ENCODE measurements around the gene PCNX4.

PCNX4 gene

DNA sequence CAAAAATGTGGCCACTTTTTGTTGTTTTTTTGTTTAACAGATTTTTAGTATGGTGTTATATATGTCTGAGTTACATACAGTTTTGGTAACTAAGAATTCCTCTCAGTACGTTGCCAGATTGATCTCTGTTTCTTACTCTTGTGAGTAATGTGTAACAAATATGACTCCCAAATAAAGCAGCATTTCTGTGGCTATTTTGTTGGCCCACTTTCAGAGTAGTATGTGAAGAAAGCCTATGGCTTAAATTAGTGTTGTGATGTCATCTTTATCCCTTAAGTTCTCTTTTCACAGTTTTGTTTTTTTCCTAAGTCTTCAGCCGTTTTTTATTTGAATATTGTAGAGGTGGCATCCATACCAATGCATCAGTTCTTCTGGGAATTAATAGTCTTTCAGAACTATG lies 10.7 kb downstream of the PCNX4 start:
- no peak for DNase-seq (ENCODE audit: low read depth)

DNA sequence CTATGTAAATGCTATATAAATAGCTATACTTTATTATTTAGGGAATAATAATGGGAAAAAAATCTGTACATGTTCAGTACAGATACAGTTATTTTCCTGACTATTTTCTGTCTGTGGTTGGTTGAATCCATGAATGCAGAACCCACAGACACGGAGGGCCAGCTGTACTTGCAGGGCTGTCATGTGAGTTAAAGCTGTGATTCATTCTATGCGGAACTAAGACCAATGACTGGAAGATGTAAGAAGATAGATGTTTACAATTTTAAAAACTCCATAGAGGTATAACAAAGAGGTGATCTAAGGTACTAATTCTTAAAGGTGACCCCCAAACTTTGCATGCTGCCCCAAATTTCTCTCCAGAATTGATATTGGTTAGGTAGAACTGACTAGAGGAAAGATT lies 14.6 kb downstream of the PCNX4 start:
- no peak for DNase-seq (ENCODE audit: low read depth)

DNA sequence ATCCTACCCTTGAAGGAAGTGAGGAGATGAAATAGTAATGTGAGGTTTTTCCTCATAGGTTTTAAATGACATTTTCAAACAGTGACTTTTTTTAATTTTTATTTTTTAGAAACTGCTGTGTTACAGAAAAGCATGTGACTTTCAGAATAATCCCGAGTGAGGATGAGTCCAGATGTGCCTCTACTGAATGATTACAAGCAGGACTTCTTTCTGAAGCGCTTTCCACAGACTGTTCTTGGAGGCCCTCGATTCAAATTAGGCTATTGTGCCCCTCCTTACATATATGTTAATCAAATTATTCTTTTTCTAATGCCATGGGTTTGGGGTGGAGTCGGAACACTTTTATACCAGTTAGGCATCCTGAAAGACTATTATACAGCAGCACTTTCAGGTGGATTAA lies 15.8 kb downstream of the PCNX4 start:
- DNase-seq (ENCODE audit: low read depth), result no peak

DNA sequence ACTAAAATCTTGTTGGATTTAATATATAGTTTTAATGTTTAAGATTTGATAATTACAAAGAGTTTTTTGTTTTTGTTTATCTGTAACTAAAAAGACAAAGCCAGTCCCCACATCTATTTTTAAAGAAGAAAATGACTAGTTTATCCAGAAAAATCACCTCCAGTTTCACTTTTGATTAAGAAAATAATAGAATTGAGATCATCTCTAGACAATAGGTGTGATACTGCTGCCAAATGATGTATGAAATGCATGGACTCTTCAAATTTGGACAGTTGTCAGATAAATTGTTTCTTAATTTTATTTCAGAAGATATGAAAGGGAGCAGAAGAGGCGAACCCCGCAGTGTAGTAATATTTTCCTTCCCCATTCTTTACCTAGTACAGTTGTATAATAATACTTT lies 20.0 kb downstream of the PCNX4 start:
- no peak for DNase-seq (ENCODE audit: low read depth)

DNA sequence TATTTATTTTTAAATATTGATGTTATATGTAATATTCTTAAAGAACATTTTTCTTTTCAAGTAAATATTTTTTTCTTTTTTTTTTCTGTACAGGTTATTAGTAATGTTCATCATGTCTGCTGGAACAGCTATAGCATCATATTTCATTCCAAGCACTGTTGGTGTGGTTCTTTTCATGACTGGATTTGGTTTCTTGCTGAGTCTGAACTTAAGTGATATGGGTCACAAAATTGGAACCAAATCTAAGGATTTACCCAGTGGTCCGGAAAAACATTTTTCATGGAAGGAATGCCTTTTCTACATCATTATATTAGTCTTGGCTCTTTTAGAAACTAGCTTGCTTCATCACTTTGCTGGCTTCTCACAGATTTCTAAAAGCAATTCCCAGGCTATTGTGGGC lies 23.2 kb downstream of the PCNX4 start:
- no peak for DNase-seq (ENCODE audit: low read depth)

DNA sequence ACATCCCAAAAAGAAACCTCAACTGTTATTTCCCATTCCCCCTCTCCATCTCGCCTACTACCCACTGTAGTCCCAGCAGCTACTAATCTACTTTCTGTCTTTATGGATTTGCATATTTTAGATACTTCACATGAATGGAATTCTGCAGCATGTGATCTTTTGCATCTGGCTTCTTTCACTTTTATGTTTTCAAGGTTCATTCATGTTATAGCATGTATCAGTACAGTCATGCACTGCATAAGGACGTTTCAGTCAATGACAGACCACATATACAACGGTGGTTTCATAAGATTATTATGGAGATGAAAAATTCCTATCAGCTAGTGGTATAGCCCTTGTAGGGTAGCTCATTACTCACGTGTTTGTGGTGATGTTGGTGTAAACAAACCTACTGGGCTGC lies 24.5 kb downstream of the PCNX4 start:
- no peak for DNase-seq (ENCODE audit: low read depth)

DNA sequence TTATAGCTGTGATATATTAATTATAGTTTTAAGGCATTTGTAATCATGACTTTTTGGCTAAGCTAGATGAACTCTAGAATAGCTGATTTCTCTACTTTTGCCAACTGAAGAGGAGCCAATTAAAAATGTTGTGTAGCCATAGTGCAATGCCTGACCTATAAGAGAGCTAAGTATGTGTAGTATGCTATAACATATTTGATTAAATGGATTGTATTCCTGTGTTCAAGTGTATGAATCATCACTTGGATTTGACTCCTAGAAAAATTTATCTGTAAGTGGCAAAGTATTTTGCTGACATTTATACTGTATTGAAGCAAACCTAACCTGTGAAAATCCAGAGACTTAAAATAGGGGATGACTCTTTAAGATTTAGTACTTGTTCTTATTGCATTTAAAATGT lies 34.2 kb downstream of the PCNX4 start:
- DNase-seq (ENCODE audit: low read depth), result no peak

DNA sequence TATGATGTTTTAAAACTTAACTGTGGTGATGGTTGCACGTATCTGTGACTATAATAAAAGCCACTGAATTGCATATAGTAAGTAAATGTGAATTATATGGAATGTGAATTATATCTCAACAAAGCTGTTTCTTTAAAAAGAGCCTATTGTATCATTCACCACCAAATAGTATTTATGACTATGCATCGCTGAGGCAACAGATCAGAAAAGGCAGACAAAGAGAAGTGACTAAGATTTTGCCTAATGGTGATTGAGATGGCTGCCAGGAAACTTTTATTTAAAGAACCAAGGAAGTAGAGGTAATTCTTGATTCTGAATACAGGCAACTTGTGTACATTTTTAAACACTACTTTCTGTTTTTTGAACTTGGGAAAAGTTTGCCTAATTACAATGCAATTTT lies 41.8 kb downstream of the PCNX4 start:
- no peak for DNase-seq (ENCODE audit: low read depth)

DNA sequence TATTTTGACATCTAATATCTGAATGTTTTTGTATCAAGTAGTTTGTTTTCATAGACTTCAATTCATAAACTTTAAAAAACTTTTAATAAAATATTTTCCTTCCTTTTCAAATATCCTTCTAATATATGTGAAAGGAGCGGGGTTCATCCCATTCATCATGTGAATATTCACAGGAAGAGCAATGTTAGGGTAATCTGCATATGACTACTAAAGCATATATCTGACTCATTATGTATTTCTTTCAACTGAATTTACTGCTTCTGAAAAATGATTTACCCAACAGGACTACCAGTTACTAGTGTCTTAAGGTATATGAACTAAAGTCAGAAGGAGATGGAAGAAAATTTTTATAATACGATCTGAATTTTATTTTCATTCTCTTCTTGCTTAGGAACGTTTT lies 43.0 kb downstream of the PCNX4 start:
- DNase-seq (ENCODE audit: low read depth), result no peak

DNA sequence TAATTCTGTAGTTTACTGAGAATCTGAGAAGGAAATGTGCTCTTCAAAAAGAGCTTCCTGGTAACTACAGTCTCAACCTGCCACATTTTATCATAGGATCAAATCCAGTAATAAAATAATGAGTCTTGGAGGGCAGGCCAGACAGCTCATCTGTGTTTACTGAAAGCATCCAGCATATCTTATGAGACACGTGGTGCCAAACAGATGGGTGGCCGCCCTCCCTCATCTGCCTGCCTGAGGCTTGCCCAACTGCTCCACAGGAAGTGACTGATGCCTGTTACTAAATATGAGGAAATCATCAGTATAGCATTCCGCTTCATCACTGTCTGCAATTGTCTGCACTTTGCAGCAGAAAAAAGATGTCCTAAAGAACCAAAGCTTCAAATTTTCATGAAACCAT lies 60.0 kb downstream of the PCNX4 start:
- DNase-seq (ENCODE audit: low read depth), result no peak

DNA sequence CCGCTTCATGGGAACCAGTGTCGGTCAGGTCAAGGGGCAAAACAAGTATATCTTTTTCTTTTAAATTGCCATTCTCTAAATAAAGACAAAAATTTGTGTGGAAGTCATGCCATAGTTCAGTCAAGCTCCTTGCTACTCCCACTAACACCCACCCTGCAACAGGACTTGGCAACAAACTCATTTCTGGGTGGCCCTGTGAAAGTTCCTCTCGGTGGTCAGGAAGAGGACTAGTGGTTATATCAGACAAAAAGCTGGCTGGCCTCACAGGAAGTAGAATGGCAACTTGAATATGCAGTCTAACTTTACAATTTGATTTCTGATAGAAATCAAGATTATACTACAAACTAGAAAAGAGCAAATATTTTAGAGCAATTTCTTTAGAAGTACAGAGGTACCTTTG lies 62.3 kb downstream of the PCNX4 start:
- DNase-seq (ENCODE audit: low read depth), result no peak

DNA sequence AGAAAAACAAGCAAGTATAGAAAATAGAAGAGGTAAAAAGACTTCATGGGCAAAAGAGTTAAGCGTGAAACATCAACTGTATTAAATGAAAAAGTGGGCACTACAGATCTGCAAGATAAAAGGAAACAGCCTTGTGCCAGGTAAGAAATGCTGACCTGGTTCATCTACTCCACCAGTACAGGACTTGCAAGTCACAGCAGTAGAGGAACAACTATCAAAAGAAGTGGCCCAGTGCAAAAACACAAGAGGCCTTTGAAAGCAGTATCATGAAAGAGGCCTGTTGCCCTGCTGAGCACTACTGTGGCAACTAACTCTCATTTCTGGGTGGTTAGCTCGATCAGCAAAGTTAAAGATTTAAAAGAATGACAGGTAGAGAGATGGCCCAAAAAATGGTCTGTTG lies 62.9 kb downstream of the PCNX4 start:
- no peak for DNase-seq (ENCODE audit: low read depth)

DNA sequence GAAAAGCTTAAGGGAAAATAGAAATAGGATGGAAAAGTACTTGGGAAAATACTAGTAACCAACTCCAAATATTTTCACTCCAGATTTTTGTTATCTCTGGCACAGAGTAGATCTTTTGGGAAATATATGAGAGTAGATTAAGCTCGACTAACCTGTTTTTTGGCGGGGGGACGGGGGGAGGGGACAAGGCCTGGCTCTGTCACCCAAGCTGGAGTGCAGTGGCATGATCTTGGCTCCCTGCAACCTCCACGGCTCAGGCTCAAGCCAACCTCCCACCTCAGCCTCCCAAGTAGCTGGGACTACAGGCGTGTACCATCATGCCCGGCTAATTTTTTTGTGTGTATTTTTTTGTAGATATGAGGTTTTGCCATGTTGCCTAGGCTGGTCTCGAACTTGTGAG lies 68.7 kb downstream of the PCNX4 start:
- no peak for DNase-seq (ENCODE audit: low read depth)

DNA sequence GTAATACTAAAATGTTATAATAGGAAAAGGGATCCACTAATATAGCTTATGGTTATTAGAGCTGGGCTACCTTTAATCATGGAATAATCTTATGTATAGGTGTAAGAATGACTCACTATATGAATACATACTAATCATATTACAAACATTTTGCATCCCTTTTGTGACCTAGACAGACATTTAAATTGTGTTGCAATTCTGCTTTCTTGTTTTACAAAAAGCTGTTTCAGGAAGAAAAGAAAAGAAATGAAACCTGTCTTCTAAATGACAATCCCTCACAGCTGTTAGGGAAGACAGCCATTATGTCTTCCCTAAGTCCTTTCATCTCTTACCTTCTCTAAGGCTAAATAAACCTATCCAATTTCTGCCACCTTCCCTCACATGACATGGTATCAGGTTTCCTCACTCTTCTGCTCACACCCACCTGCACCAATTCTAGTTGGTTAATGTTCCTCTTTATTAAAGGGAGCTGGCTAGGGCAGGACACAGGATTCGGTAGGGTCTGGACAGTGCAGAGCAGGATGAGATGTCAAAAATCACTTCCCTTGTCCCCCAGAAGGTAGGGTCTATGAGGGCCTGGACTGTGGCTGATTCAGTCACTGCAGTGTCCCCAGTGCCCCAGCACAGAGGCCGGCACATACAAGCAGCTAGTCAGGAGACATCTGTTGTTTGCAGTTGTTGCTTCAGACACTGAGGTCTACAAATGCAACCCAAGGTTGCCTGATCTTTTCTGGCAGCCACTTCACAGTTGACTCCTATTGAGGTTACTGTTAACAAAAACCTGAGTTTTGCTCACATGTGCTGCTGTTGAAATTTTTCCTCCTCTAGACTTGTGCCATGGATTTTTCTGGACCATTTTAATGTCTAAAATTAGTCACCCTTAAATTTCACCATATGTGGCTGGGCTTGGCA lies 69.7 kb downstream of the PCNX4 start:
- no peak for DNase-seq (ENCODE audit: low read depth)

DNA sequence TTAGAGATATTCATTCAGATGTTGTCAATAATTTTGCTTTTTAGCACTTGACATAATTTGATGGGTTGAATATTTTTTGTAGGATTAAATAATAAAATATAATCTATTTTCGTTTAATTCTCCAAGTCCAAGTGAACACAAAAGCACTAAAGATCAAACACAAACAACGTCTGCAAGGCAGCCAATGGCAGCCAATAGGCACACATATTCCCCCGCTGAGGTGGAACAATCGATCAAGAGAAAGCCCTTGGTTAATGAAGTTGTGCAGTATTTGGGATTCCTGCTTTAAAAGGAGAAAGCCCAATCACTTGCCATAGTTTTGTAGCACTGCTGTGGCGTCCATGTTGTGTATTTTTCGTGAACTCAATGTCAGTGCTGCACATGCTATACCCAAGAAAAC lies 72.0 kb downstream of the PCNX4 start:
- no peak for DNase-seq (ENCODE audit: low read depth)

DNA sequence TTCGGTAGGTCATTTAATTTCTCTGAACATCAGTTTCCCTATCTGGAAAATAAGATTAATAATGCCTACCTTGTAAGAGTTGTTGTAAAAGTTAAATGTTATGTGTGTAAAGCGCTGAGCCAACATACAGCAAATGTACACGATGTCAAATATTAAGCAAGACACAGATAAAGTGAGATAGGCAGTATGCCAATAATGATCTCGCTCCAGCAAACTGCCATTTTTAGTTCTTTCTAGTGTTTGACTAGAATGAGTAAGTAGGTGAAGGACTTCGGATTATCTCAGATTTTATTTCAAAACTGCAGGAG lies 72.6 kb downstream of the PCNX4 start:
- no peak for DNase-seq (ENCODE audit: low read depth)

DNA sequence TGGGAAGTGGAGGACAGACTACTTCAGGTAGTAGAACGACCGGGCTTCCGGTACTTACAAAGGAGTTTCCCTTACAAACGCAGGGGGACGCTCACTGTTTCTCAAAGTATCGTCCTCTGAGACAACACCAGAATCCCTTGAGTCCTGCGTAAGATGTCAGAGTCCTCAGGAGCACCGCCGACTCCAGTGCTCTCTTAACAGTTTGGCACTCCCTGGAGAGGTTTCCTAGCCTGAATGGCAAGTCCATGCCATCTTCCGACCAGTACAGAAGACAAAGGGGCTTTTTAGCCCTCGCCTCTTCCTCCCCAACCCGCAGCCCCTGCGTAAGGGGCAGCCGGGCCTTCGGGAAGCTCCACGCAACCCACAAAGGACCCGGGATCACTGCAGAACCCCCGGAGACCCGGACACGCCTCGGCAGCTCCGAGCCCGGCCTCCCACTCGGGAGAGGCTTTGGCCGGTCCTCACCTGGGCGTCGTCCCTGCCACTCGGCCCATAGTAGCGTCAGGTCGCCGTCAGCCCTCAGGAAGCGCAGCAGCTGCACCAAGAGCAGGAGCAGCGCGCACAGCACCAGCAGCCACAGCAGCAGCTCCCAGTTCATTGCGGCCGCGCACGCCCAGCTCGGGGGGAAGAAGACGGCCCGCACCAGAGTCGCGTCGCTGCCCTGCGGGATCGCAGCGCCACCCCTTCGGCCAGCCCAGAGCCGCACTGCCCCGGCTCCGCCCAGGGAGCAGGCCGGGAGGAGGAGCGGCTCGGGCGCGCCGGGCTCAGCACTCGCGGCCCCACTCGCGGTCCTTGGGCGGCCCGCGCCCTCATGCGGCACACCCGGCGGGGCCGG lies 73.2 kb downstream of the PCNX4 start, which contains the start of gene DHRS7:
DHRS7 (minus strand) TSS at position 687 of the 835 bp plus-strand sequence; CDS start at position 598, 89 bp downstream.
- DNase-seq (ENCODE audit: low read depth), result peak; percentile 38

DNA sequence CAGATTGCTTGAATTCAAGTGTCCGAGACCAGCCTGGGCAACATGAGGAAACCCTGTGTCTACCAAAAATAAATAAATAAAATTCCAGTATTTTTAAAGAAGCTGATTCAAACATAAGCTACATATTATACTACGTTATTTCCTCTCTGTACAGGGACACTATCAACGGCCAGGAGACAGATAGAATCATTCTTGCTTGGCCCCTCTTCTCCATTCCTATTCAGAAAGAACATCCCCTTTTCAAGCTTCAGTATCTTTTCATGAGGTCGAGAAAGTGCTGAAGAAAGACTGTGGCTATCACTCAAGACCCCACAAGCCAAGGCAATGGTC lies 73.8 kb downstream of the PCNX4 start:
- DNase-seq (ENCODE audit: low read depth), result no peak

DNA sequence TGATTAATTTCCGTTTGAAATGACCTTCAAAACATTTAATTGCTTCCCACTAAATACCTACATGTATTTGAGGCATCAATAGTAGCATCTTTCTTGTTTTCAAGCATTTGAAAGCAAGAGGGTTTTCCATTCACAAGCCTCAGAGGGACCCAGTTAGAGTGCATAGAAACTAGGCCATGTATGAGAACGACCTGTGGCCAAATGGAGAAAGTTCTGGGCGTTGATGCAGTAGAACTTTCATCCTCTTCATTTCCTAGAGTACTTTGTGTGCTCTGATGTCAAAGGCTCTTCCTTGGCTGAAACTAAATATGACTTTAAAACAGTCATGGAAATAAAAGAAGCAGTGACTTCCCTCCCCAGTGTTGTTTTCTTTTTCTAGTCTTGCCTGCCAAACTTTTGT lies 74.4 kb downstream of the PCNX4 start:
- no peak for DNase-seq (ENCODE audit: low read depth)

DNA sequence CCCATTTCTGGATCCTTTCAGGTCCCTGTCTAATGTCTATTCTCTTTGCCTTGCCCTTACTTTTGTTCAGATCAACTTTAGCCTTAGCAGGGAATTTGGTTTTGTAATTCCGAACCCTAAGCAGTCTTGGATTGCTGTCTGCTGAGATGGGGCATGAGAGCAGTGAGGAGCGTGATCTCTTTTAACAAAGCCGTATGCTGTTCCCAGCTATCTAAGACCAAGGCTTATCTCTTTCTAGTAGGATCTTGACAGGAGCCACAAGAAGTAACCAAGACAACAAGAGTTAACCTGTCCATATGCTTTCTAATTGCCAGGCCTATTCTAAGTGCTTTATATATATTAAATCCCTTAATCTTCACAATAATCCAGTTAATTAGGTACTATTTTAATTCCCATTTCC lies 78.0 kb downstream of the PCNX4 start:
- no peak for DNase-seq (ENCODE audit: low read depth)

DNA sequence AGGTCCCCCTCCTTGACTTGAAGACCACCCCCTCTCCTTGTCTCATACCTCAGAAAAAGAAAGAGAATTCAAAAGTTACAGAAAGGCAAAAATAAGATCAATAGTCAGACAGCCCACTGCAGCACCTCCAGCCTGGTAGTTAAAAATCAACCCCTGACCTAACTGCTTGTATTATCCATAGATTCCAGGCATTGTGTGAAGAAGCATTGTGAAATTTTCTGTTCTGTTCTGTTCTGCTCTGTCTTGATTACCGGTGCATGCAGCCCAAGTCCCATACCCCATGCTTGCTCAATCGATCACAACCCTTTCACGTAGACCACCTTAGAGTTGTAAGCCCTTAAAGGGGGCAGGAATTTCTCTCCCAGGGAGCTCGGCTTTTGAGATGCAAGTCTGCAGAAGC lies 79.2 kb downstream of the PCNX4 start:
- no peak for DNase-seq (ENCODE audit: low read depth)

DNA sequence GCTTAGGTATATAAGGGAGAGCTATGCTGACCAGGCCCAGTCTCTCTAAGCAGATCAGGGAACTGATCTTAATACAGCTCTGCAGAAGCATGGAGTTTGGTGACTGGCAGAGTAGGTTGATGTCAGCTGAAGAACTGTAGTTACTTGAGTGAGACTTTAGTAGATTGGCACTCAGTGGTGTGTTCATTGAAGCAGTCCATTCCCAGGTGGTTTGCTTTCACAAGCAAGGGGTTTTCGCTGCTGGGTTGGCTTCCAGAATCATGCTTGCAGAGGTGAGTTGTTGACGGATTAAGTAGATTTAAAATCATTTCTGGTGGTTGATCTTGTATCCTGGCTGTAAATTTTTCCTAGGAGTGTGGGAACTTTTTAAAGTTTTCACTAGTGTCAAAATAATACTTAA lies 80.0 kb downstream of the PCNX4 start:
- no peak for DNase-seq (ENCODE audit: low read depth)

DNA sequence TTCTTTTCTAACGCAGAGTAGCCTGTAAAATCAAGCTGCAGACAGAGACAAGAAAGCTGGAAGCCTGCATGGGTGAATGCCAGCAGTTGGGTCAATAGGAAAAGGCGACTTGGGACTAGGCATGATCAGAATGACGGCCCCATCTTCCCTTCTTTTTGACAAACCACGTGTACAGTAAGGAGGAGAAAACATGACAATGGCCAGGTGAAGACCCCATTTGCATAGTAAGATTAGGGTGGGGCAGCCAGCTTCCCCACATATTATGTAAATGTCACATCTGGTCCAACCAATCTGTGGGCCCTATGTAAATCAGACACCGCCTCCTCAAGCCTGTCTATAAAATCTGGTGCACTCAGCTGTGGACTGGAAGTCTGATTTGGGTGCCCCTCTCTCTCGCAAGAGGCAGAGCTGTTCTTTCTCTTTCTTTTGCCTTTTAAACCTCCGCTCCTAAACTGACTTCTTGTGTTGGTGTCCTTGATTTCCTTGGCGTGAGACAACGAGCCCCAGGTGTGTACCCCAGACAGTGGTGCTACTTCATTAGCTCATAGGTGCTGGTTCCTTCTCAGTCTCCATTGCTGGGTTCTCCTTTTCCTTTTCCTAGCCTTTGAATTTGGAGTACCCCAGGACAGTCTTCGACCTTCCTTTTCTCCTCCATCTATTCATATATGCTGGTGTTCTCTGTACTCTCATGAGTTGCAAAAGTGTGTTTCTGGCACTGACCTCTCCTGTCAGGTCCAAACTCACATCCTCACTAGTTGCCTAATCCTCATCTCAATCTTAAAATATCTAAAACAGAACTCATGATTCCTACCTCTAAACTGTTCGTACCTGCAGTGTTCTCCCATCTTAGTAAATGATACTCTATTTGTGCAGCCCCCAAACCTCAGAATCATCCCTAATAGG lies 82.9 kb downstream of the PCNX4 start:
- DNase-seq (ENCODE audit: low read depth), result no peak

Data from CMK (cell line).